ENCODE measurements around the gene PXYLP1.
A peak's percentile ranks its signal among the peaks of the same experiment; 100 is the strongest.
"Not testable (repeated sequence)": the region's sequence is repeated elsewhere in the genome, so short reads cannot be mapped to it uniquely, and the experiment has no call there.

Gene PXYLP1

GRCh38 chr3:141294301-141294700, 62.7 kb downstream of the PXYLP1 start:
- DNase-seq (ENCODE audit: low read depth in 2 of 2), result no peak

- DNase-seq (ENCODE audit: low read depth in 2 of 2), result no peak
Observed at GRCh38 chr3:141294848-141295247, 63.2 kb downstream of the PXYLP1 start.

- DNase-seq (ENCODE audit: low read depth in 2 of 2), result not testable (repeated sequence)
Observed at GRCh38 chr3:141300426-141300825, 68.8 kb downstream of the PXYLP1 start.

- DNase-seq (ENCODE audit: low read depth in 2 of 2), result no peak
Observed at GRCh38 chr3:141302364-141303141, 70.9 kb downstream of the PXYLP1 start.

DNA sequence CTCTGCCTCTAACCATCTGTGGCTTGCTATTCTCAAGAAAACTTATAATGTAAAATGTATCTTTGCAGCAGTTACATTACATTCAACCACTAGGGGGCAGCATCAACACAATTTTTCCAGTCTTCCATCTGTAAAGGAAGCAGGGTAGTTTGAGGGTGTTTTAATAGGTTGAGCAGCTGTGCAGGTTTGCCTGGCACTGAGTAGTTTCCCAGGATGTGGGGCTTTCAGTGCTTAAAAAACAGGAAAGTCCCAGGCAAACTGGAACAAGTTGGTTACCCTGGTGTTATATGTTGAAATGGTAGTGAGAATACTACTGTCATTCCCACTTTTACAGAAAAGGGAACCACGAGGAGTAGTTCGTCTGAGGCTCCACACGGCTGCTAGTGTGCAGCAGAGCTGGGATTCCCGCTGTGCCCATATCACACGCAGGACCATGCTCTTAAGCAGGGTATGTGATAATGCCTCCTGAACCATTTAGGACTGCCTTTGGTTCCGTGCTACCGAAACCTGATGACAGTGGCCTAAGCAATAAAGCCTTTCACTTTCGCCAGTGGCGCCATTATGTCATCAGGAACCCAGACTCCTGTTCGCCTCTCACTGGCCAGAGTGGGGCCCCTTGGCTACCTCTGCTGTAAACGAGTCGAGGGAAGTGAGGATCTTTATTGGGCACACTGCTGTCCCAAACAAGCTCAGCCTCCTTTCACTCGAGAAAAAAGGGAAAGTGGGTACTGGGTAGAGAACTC, 72.0 kb downstream of the PXYLP1 start:
- DNase-seq (ENCODE audit: low read depth in 2 of 2), result peak in 1 of 2 donors; percentile 68

DNA sequence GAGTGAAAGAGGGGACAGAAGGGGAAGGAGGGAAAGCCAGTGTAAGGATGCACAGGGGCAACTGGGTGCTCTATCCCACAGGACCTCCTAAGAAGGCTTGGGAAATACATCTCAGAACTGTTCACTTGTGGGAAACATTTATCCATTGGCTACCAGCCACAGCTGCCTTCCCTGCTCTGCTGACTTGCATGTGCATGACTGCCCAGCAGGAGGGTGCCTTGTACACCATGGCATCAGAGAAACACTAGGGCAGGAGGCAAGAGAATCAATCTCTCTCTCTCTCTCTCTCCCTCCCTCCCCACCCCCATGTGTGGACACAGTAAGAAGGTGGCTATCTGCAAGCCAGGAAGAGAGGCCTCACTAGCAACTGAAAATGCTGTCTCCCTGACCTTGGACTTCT, 73.8 kb downstream of the PXYLP1 start:
- no peak for DNase-seq (ENCODE audit: low read depth in 2 of 2)

- DNase-seq (ENCODE audit: low read depth in 2 of 2), result no peak
Observed at GRCh38 chr3:141306276-141306675, 74.7 kb downstream of the PXYLP1 start.

DNA sequence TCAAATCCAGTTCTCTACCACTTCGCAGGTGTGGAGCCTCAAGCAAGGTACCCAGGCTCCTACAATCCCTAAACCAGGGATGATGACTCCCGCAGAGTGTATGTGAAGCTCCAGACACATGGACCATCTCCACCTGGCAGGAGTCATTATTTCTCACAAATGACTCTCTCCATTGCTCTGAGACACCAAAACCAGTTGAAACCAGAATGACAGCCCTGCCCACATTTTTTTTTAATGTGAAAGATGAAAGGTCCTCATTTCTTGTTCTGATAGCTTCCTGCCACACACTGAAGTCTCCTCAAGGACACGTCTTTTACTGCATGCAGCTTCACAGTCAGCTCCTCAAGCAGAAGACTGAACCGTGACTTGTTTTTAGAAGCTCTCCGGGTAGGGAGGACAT, 75.3 kb downstream of the PXYLP1 start:
- DNase-seq (ENCODE audit: low read depth in 2 of 2), result no peak

GRCh38 chr3:141307351-141308059, 75.9 kb downstream of the PXYLP1 start:
- no peak for DNase-seq (ENCODE audit: low read depth in 2 of 2)

DNA sequence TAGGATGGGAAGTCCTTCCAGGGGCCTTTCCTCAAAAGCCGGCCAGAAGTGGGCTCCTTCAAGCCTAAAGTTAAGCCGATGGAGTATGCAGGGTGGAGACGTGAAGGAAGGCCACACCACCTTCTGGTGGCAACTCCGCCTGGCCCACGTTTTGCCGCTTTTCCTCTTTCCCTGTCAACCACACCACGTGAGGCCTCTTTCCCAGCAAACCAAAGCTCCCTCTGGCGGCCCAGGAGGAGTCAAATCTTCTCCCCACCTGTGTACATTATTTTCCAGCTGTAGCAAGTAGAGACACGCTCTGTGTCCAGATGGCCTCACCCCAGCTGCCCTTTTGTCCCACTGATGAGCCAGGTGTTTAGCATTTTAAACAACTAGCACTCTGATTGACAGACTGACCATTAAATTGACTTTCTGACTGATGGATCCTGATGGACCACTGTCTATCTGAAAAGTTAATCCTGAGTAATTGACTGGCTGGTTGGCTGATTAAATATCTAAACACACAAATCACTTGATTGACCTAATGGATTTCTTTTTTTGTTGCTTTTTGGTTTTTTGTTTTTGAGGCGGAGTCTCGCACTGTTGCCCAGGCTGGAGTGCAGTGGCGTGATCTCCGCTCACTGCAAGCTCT, 77.1 kb downstream of the PXYLP1 start:
- no peak for DNase-seq (ENCODE audit: low read depth in 2 of 2)

GRCh38 chr3:141311170-141311495, 79.5 kb downstream of the PXYLP1 start:
- no peak for DNase-seq (ENCODE audit: low read depth in 2 of 2)

GRCh38 chr3:141311496-141312353, 80.1 kb downstream of the PXYLP1 start:
- peak; percentile 97 for DNase-seq (ENCODE audit: low read depth in 2 of 2)

- no peak for DNase-seq (ENCODE audit: low read depth in 2 of 2)
Observed at GRCh38 chr3:141312354-141313092, 80.9 kb downstream of the PXYLP1 start.

GRCh38 chr3:141313093-141313683, 81.6 kb downstream of the PXYLP1 start:
- no peak for DNase-seq (ENCODE audit: low read depth in 2 of 2)

GRCh38 chr3:141314415-141314814, 82.8 kb downstream of the PXYLP1 start:
- not testable (repeated sequence) for DNase-seq (ENCODE audit: low read depth in 2 of 2)

- DNase-seq (ENCODE audit: low read depth in 2 of 2), result no peak
Observed at GRCh38 chr3:141316851-141317250, 85.2 kb downstream of the PXYLP1 start.

GRCh38 chr3:141320399-141321108, 88.9 kb downstream of the PXYLP1 start:
- DNase-seq (ENCODE audit: low read depth in 2 of 2), result no peak

GRCh38 chr3:141321109-141321497, 89.5 kb downstream of the PXYLP1 start:
- DNase-seq (ENCODE audit: low read depth in 2 of 2), result no peak

- no peak for DNase-seq (ENCODE audit: low read depth in 2 of 2)
Observed at GRCh38 chr3:141323936-141324704, 92.5 kb downstream of the PXYLP1 start.
